IMR-90 (cell line): ENCODE measurements around the gene IGSF9B. TPM values are rescaled to one million over a fixed set of nuclear protein-coding genes. Genes with fewer than 3 reads are reported as not detected.

Source experiments
- ATAC-seq: fragments of 200-7000 bp; cut with Tn5 transposase; 2 replicates; pipeline ENCODE4 v1.9.1; 2020; ENCODE audit warnings: low read depth, mild to moderate bottlenecking, moderate library complexity
- BruUV-seq: library from RNA; stranded (reverse); fragments of 400-500 nt; replicated peaks from 2 replicates; lab custom pipeline; 2021; lab: Mats Ljungman, UMichigan
- CTCF ChIA-PET: fragments of 300-600 bp; formaldehyde crosslinking; extraction: SDS; loops from one replicate; lab custom pipeline; 2021; ENCODE audit warnings: antibody characterized with exemption; lab: Yijun Ruan, JAX
- POLR2A ChIA-PET: fragments of 300-600 bp; sonication (Branson Sonifier 250); formaldehyde crosslinking; loops from one replicate; lab custom pipeline; 2022; ENCODE audit warnings: antibody characterized with exemption; ENCODE audit not compliant: unreplicated experiment; lab: Charles Lee
- DNase-seq: peaks from one replicate; pipeline ENCODE4 v3.0.0; 2013
- H2AFZ ChIP-seq: replicated peaks from 2 replicates; pipeline ENCODE3; 2013; ENCODE audit warnings: low read length, mild to moderate bottlenecking; ENCODE audit not compliant: poor library complexity
- H2AK5ac ChIP-seq: 2 replicates; pipeline ENCODE4 v1.6.1; 2013; ENCODE audit warnings: low read depth, low read length, inconsistent platforms
- H2AK9ac ChIP-seq: replicated peaks from 2 replicates; pipeline ENCODE3; 2013; ENCODE audit warnings: mild to moderate bottlenecking, low read depth, low read length, moderate library complexity; ENCODE audit not compliant: poor library complexity
- H2BK120ac ChIP-seq: 2 replicates; pipeline ENCODE4 v1.6.1; 2013; ENCODE audit warnings: low read depth, low read length, inconsistent platforms
- H2BK15ac ChIP-seq: 3 replicates; pipeline ENCODE4 v1.6.1; 2013; ENCODE audit warnings: low read depth, low read length, inconsistent platforms
- H2BK20ac ChIP-seq: 2 replicates; pipeline ENCODE4 v1.6.1; 2013; ENCODE audit warnings: low read depth, mild to moderate bottlenecking, inconsistent platforms, low read length, moderate library complexity
- H2BK5ac ChIP-seq: 2 replicates; pipeline ENCODE4 v1.6.1; 2013; ENCODE audit warnings: mild to moderate bottlenecking, low read depth, low read length, inconsistent platforms; ENCODE audit not compliant: poor library complexity, severe bottlenecking
- H3K14ac ChIP-seq: replicated peaks from 2 replicates; pipeline ENCODE4 v1.6.1; 2013; ENCODE audit warnings: low read depth, low read length, inconsistent platforms
- H3K18ac ChIP-seq: 2 replicates; pipeline ENCODE4 v1.6.1; 2013; ENCODE audit warnings: low read depth, low read length, control low read depth
- H3K23ac ChIP-seq: 2 replicates; pipeline ENCODE4 v1.6.1; 2013; ENCODE audit warnings: low read depth, low read length, inconsistent platforms
- H3K27ac ChIP-seq: 2 replicates; pipeline ENCODE4 v1.5.1; 2013; ENCODE audit warnings: mild to moderate bottlenecking, control low read depth, low read length; ENCODE audit not compliant: insufficient read depth
- H3K27me3 ChIP-seq: 2 replicates; pipeline ENCODE4 v1.6.1; 2013; ENCODE audit warnings: low read length; ENCODE audit not compliant: control insufficient read depth, insufficient read depth
- H3K36me3 ChIP-seq: 2 replicates; pipeline ENCODE4 v1.6.1; 2013; ENCODE audit warnings: low read length, mixed read lengths; ENCODE audit not compliant: control insufficient read depth, insufficient read depth
- H3K4ac ChIP-seq: 2 replicates; pipeline ENCODE4 v1.6.1; 2013; ENCODE audit warnings: low read depth, low read length, inconsistent platforms
- H3K4me1 ChIP-seq: 2 replicates; pipeline ENCODE4 v1.6.1; 2013; ENCODE audit warnings: low read length, mixed read lengths; ENCODE audit not compliant: control insufficient read depth, insufficient read depth
- H3K4me2 ChIP-seq: 2 replicates; pipeline ENCODE4 v1.6.1; 2013; ENCODE audit warnings: low read depth, mild to moderate bottlenecking, control low read depth, low read length, moderate library complexity
- H3K4me3 ChIP-seq: 2 replicates; pipeline ENCODE4 v1.5.1; 2013; ENCODE audit warnings: low read depth, mild to moderate bottlenecking, control low read depth, low read length, moderate library complexity; ENCODE audit not compliant: insufficient read depth
- H3K56ac ChIP-seq: 2 replicates; pipeline ENCODE4 v1.6.1; 2013; ENCODE audit warnings: low read length, inconsistent platforms; ENCODE audit not compliant: insufficient read depth; ENCODE audit errors: extremely low read depth
- H3K79me1 ChIP-seq, 2 experiments: 2 replicates each; pipeline ENCODE4 v1.6.1; 2013; ENCODE audit warnings: low read length in 2 of 2, inconsistent platforms in 1 of 2, low read depth in 1 of 2
- H3K9ac ChIP-seq: 2 replicates; pipeline ENCODE4 v1.6.1; 2013; ENCODE audit warnings: low read depth, low read length, control low read depth
- H3K9me1 ChIP-seq: 2 replicates; pipeline ENCODE4 v1.6.1; 2013; ENCODE audit warnings: low read length, inconsistent platforms; ENCODE audit not compliant: insufficient read depth
- H3K9me3 ChIP-seq: 2 replicates; pipeline ENCODE4 v1.6.1; 2013; ENCODE audit warnings: low read length; ENCODE audit not compliant: control insufficient read depth, insufficient read depth
- H4K20me1 ChIP-seq: 2 replicates; pipeline ENCODE4 v1.6.1; 2013; ENCODE audit warnings: low read length, inconsistent platforms; ENCODE audit not compliant: insufficient read depth
- H4K5ac ChIP-seq: 2 replicates; pipeline ENCODE4 v1.6.1; 2013; ENCODE audit warnings: mild to moderate bottlenecking, low read depth, low read length, control low read depth
- H4K8ac ChIP-seq, 2 experiments: 2 replicates each; pipeline ENCODE4 v1.6.1; 2013; ENCODE audit warnings: low read depth in 2 of 2, low read length in 2 of 2, control low read depth in 1 of 2, inconsistent platforms in 1 of 2
- H4K91ac ChIP-seq: 2 replicates; pipeline ENCODE4 v1.6.1; 2013; ENCODE audit warnings: low read depth, low read length, inconsistent platforms; ENCODE audit not compliant: insufficient read depth
- MAFK ChIP-seq: IDR thresholded peaks from 2 replicates; pipeline ENCODE4 v1.6.1; 2012; ENCODE audit warnings: low read depth, low read length, improper control_type of control experiment
- POLR2A ChIP-seq: IDR thresholded peaks from 2 replicates; pipeline ENCODE4 v1.6.1; 2012; ENCODE audit warnings: mild to moderate bottlenecking, low read depth, low read length
- RCOR1 ChIP-seq: IDR thresholded peaks from 2 replicates; pipeline ENCODE4 v1.6.1; 2012; ENCODE audit warnings: mild to moderate bottlenecking, low read length, improper control_type of control experiment; ENCODE audit not compliant: insufficient replicate concordance
- RFX5 ChIP-seq: IDR thresholded peaks from 2 replicates; pipeline ENCODE4 v1.8.0; 2012; ENCODE audit warnings: low read depth, mild to moderate bottlenecking, low read length, moderate library complexity
- SMC3 ChIP-seq: fragments of 150-350 bp; IDR thresholded peaks from 2 replicates; pipeline ENCODE4 v1.6.1; 2016; ENCODE audit warnings: low read depth, mild to moderate bottlenecking, antibody characterized with exemption, low read length, moderate library complexity
- WGBS, 2 experiments: methylation state at CpG; one replicate each; pipeline versions ENCODE4 v1.1.5 to v1.1.7; 2013; ENCODE audit warnings: missing lambda C conversion rate in 2 of 2; ENCODE audit not compliant: insufficient read length in 1 of 2; ENCODE audit errors: extremely low coverage in 2 of 2; 5-methylcytosine and 5-hydroxymethylcytosine counted together
- dilution Hi-C: fragments of 300-500 bp; cut with HindIII; formaldehyde crosslinking; loops from one replicate; pipeline ENCODE4 v1.14.3; 2018; ENCODE audit warnings: low sequenced_read_pairs; ENCODE audit not compliant: unreplicated experiment
- in situ Hi-C: fragments of 300-500 bp; cut with MboI; formaldehyde crosslinking; loops from 3 replicates; pipeline ENCODE4 v1.14.3; 2019; ENCODE audit warnings: low sequenced_read_pairs, inconsistent platforms, mixed read lengths
- intact Hi-C: fragments of 100-400 bp; cut with micrococcal nuclease; formaldehyde crosslinking; loops from 2 replicates; pipeline ENCODE4 v1.10.0; 2022
- polyA plus RNA-seq, 3 experiments: library from polyadenylated mRNA; depleted of rRNA; stranded (reverse); fragments of >200 nt; gene quantifications; 2 replicates each; pipeline ENCODE4 v1.2.3, GENCODE V29; 2012; ENCODE audit warnings: low replicate concordance in 1 of 3
- total RNA-seq: library from RNA; depleted of rRNA; stranded (reverse); fragments of >200 nt; gene quantifications from 2 replicates; pipeline ENCODE4 v1.2.3, GENCODE V29; 2012
- TF ChIP-seq, protein P1 (sequence below): fragments of 150-350 bp; IDR thresholded peaks from 2 replicates; pipeline ENCODE4 v1.6.1; 2016; ENCODE audit warnings: low read depth, mild to moderate bottlenecking, low read length, moderate library complexity, borderline replicate concordance
- TF ChIP-seq, protein P2 (sequence below): fragments of 150-350 bp; IDR thresholded peaks from 2 replicates; pipeline ENCODE4 v1.6.1; 2017; ENCODE audit warnings: mild to moderate bottlenecking, antibody characterized with exemption, low read length, low read depth

Gene IGSF9B
- total and polyA plus RNA-seq, 2 of the 4 experiments (the other 2 are of a cell fraction) = under 0.01 to 0.10 TPM

DNA sequence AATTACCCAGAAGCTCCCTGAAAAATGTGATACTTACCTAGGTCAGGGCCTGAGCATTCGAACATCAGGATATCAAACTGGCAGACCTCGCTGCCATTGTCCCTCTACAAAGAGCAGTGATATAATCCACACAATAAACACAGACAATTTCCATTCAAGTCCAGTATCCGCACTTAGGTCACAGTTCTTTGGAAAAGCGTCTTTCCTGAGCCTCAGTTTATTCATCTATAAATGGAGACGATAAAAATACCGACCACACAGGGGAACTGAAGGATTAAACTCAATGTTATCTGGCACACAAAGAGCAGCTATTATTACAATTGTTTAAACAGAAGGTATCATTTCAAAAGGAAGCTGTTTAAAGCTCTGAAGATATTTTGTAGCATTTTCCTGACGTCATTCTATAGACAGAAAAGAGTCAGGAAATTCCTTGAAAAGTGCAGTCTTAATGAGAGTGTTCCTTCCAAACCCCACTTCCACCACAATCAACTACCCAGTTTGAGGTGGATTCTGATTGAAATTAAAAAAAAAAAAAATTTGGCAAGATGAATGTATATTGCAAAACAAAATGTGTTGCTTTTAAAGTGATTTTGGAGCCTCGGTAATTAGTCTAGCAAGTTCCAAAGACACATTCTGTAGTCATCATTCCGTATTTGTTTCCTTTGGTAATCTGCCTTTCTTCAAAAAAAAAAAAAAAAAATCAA, 47.2 kb upstream of the IGSF9B start:
- DNase-seq (no peak), ATAC-seq (no peak)
- Histone ChIP-seq H2AFZ (no peak overlapping the region), H2BK15ac (no peak overlapping the region), H3K56ac (no peak overlapping the region), H3K79me1 (no peaks in the 10 kb centered on the region), H3K18ac (no peak overlapping the region), H3K27me3 (peaks cover 5% of the 10 kb centered on the region), H3K23ac (no peak overlapping the region), H2AK5ac (no peak overlapping the region), H3K4ac (no peak overlapping the region), H3K4me3 (no peak overlapping the region), H3K9ac (no peak overlapping the region), H2BK5ac (no peak overlapping the region), H3K27ac (no peak overlapping the region), H4K91ac (no peak overlapping the region), H4K5ac (no peak overlapping the region), H3K9me1 (no peaks in the 10 kb centered on the region), H3K14ac (no peak overlapping the region), H4K8ac (no peak overlapping the region), H3K9me3 (0 out of 2 replicates have a peak, but pooled peaks cover 2% of the 10 kb centered on the region), H2BK120ac (no peak overlapping the region), H3K4me1 (no peaks in the 10 kb centered on the region), H3K36me3 (no peaks in the 10 kb centered on the region), H4K20me1 (no peaks in the 10 kb centered on the region), H2BK20ac (no peak overlapping the region), H2AK9ac (no peak overlapping the region), H3K4me2 (no peak overlapping the region)
- WGBS, 2 experiments = 14% methylated on average over 1 of the region's 9 CpGs; no CpG with 5 or more reads in 1 of the 2 experiments
- TF ChIP-seq RFX5 (no peak), SMC3 (no peak), MAFK (no peak), RCOR1 (no peak), POLR2A (no peak)
- TF ChIP-seq, protein P1, sequence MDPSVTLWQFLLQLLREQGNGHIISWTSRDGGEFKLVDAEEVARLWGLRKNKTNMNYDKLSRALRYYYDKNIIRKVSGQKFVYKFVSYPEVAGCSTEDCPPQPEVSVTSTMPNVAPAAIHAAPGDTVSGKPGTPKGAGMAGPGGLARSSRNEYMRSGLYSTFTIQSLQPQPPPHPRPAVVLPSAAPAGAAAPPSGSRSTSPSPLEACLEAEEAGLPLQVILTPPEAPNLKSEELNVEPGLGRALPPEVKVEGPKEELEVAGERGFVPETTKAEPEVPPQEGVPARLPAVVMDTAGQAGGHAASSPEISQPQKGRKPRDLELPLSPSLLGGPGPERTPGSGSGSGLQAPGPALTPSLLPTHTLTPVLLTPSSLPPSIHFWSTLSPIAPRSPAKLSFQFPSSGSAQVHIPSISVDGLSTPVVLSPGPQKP = no peak
- TF ChIP-seq, protein P2, sequence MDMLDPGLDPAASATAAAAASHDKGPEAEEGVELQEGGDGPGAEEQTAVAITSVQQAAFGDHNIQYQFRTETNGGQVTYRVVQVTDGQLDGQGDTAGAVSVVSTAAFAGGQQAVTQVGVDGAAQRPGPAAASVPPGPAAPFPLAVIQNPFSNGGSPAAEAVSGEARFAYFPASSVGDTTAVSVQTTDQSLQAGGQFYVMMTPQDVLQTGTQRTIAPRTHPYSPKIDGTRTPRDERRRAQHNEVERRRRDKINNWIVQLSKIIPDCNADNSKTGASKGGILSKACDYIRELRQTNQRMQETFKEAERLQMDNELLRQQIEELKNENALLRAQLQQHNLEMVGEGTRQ = no peak
- intact Hi-C loops (no loop called here), dilution Hi-C loops (no loop called here), in situ Hi-C loops (no loop called here)
- CTCF ChIA-PET = no interaction called here
- POLR2A ChIA-PET = interaction anchor here (0.6 kb wide), 1 partner anchor 30 kb away, joined by 5 read pairs; no protein-coding TSS in a partner anchor
- no TSS peak for BruUV-seq
